HCT116 (cell line): Measurements from ENCODE around the gene C2. TPM values are rescaled to one million over a fixed set of nuclear protein-coding genes. Genes with fewer than 3 reads are reported as not detected.

ENCODE experiments used
- ATAC-seq: fragments of 200-7000 bp; cut with Tn5 transposase; 2 replicates; pipeline ENCODE4 v1.9.1; 2020; ENCODE audit warnings: mild to moderate bottlenecking, moderate library complexity
- BruUV-seq: library from RNA; stranded (reverse); fragments of 400-500 nt; replicated peaks from 2 replicates; lab custom pipeline; 2021; lab: Mats Ljungman, UMichigan
- CTCF ChIA-PET: fragments of 300-600 bp; sonication (Branson Sonifier 250); formaldehyde crosslinking; loops from one replicate; lab custom pipeline; 2021; ENCODE audit warnings: antibody characterized with exemption; lab: Charles Lee
- POLR2A ChIA-PET: fragments of 300-600, 350-600 bp; sonication (Branson Sonifier 250); formaldehyde crosslinking; loops from one replicate; lab custom pipeline; 2021; ENCODE audit warnings: antibody characterized with exemption; lab: Charles Lee
- RAD21 ChIA-PET, 2 experiments: fragments of 300-600 bp; sonication (Branson Sonifier 250); formaldehyde crosslinking; loops; one replicate each; lab custom pipeline; 2023; ENCODE audit warnings: low total read pairs in 2 of 2; ENCODE audit not compliant: uncharacterized antibody in 2 of 2, unreplicated experiment in 2 of 2, low non-redundant PET in 1 of 2; lab: Charles Lee
- DNase-seq: peaks from one replicate; pipeline ENCODE4 v3.0.0-alpha.2; 2010; ENCODE audit warnings: low read depth, low spot score
- H2AFZ ChIP-seq: fragments of 200-600 bp; shearing (Covaris generic), sonication (generic); 2 replicates; pipeline ENCODE4 v1.6.1; 2017; ENCODE audit warnings: low read depth, mixed run types, mixed read lengths, antibody characterized with exemption, low read length; ENCODE audit not compliant: poor library complexity, severe bottlenecking
- H3K27ac ChIP-seq: 2 replicates; pipeline ENCODE4 v1.5.1; 2012; ENCODE audit warnings: low read depth, low read length
- H3K27me3 ChIP-seq: fragments of 200-600 bp; sonication (generic); 2 replicates; pipeline ENCODE4 v1.6.1; 2016; ENCODE audit warnings: mixed run types, low read length, mixed read lengths; ENCODE audit not compliant: insufficient read depth
- H3K36me3 ChIP-seq, 2 experiments: fragments of 200-500 bp in 1 of 2; fragments of 200-600 bp in 1 of 2; sonication (Bioruptor generic) in 1 of 2; sonication (generic) in 1 of 2; 2 replicates each; pipeline versions ENCODE4 v1.5.1 to v1.6.1; 2014 to 2016; ENCODE audit warnings: low read length in 2 of 2, inconsistent platforms in 1 of 2, mixed read lengths in 1 of 2, mixed run types in 1 of 2; ENCODE audit not compliant: insufficient read depth in 2 of 2, control insufficient read depth in 1 of 2
- H3K4me1 ChIP-seq, 2 experiments: fragments of 200-600 bp in 1 of 2; sonication (generic) in 1 of 2; 2 replicates each; pipeline versions ENCODE4 v1.5.1 to v1.6.1; 2012 to 2017; ENCODE audit warnings: low read length in 2 of 2, inconsistent platforms in 1 of 2, mild to moderate bottlenecking in 1 of 2, mixed read lengths in 1 of 2, mixed run types in 1 of 2, moderate library complexity in 1 of 2; ENCODE audit not compliant: insufficient read depth in 2 of 2, control insufficient read depth in 1 of 2
- H3K4me2 ChIP-seq: fragments of 200-600 bp; sonication (generic); 2 replicates; pipeline ENCODE4 v1.6.1; 2017; ENCODE audit warnings: mixed run types, low read length, mixed read lengths
- H3K4me3 ChIP-seq, 2 experiments: fragments of 200-600 bp in 1 of 2; sonication (generic) in 1 of 2; replicated peaks in 1 of 2; 2 replicates each; pipeline ENCODE4 v1.5.1; 2011 to 2016; ENCODE audit warnings: low read length in 2 of 2, control low read depth in 1 of 2, low read depth in 1 of 2, mild to moderate bottlenecking in 1 of 2, mixed read lengths in 1 of 2, mixed run types in 1 of 2
- H3K79me2 ChIP-seq: fragments of 200-600 bp; sonication (generic); 2 replicates; pipeline ENCODE4 v1.6.1; 2017; ENCODE audit warnings: mild to moderate bottlenecking, mixed run types, low read length, moderate library complexity, mixed read lengths; ENCODE audit not compliant: insufficient read depth
- H3K9ac ChIP-seq: fragments of 200-600 bp; sonication (generic); 2 replicates; pipeline ENCODE4 v1.6.1; 2016; ENCODE audit warnings: low read length, mixed read lengths
- H3K9me2 ChIP-seq: fragments of 200-600 bp; sonication (generic), shearing (Covaris generic); 2 replicates; pipeline ENCODE4 v1.6.1; 2017; ENCODE audit warnings: mixed run types, mild to moderate bottlenecking, moderate library complexity; ENCODE audit not compliant: insufficient read depth
- H3K9me3 ChIP-seq, 2 experiments: fragments of 200-500 bp in 1 of 2; fragments of 200-600 bp in 1 of 2; sonication (Bioruptor generic) in 1 of 2; sonication (generic) in 1 of 2; 2 replicates each; pipeline ENCODE4 v1.6.1; 2014 to 2017; ENCODE audit warnings: low read length in 2 of 2, mixed read lengths in 2 of 2, inconsistent platforms in 1 of 2, low read depth in 1 of 2, mild to moderate bottlenecking in 1 of 2, mixed run types in 1 of 2, moderate library complexity in 1 of 2; ENCODE audit not compliant: control insufficient read depth in 1 of 2, insufficient read depth in 1 of 2
- H4K20me1 ChIP-seq: fragments of 200-600 bp; sonication (generic), shearing (Covaris generic); 2 replicates; pipeline ENCODE4 v1.6.1; 2017; ENCODE audit warnings: mixed run types, mild to moderate bottlenecking, moderate library complexity; ENCODE audit not compliant: insufficient read depth
- ATF3 ChIP-seq: IDR thresholded peaks from 2 replicates; pipeline ENCODE4 v1.6.1; 2012
- CBX3 ChIP-seq: IDR thresholded peaks from 2 replicates; pipeline ENCODE4 v1.6.1; 2012; ENCODE audit warnings: low read depth
- EGR1 ChIP-seq: IDR thresholded peaks from 2 replicates; pipeline ENCODE4 v1.6.1; 2012; ENCODE audit warnings: low read depth
- ELF1 ChIP-seq: IDR thresholded peaks from 2 replicates; pipeline ENCODE4 v1.6.1; 2012; ENCODE audit warnings: low read depth, borderline replicate concordance
- EZH2 ChIP-seq: fragments of 200-600 bp; sonication (generic); IDR thresholded peaks from 2 replicates; pipeline ENCODE4 v1.6.1; 2017; ENCODE audit warnings: antibody characterized with exemption, mixed run types
- EZH2phosphoT487 ChIP-seq: fragments of 200-600 bp; IDR thresholded peaks from 2 replicates; pipeline ENCODE4 v1.6.1; 2018; ENCODE audit warnings: antibody characterized with exemption, borderline replicate concordance
- FOSL1 ChIP-seq: IDR thresholded peaks from 2 replicates; pipeline ENCODE4 v1.6.1; 2012; ENCODE audit warnings: low read depth
- MAX ChIP-seq: IDR thresholded peaks from 2 replicates; pipeline ENCODE4 v1.6.1; 2012
- POLR2AphosphoS5 ChIP-seq: IDR thresholded peaks from 2 replicates; pipeline ENCODE4 v1.6.1; 2011; ENCODE audit warnings: mild to moderate bottlenecking, low read depth, low read length, moderate library complexity
- RAD21 ChIP-seq: IDR thresholded peaks from 2 replicates; pipeline ENCODE4 v1.6.1; 2012; ENCODE audit warnings: low read depth, mild to moderate bottlenecking
- SIN3A ChIP-seq: IDR thresholded peaks from 2 replicates; pipeline ENCODE4 v1.6.1; 2012; ENCODE audit warnings: low read depth
- SP1 ChIP-seq: IDR thresholded peaks from 2 replicates; pipeline ENCODE4 v1.6.1; 2012; ENCODE audit warnings: low read depth
- TCF7L2 ChIP-seq: IDR thresholded peaks from 2 replicates; pipeline ENCODE4 v1.7.0; 2011; ENCODE audit warnings: borderline replicate concordance, inconsistent platforms; ENCODE audit not compliant: insufficient read depth, insufficient read length; ENCODE audit errors: extremely low read depth
- intact Hi-C: fragments of 100-400 bp; cut with micrococcal nuclease; formaldehyde crosslinking; loops from 2 replicates; pipeline ENCODE4 v1.10.0; 2022
- total RNA-seq: library from RNA; stranded (reverse); gene quantifications from one replicate; pipeline ENCODE4 v1.2.1, GENCODE V29; 2021; ENCODE audit not compliant: unreplicated experiment
- TF ChIP-seq, protein P1 (sequence below): IDR thresholded peaks from 2 replicates; pipeline ENCODE4 v1.6.1; 2011; ENCODE audit warnings: mild to moderate bottlenecking, low read length, moderate library complexity; ENCODE audit not compliant: insufficient replicate concordance; ENCODE audit errors: extremely low read depth
- TF ChIP-seq, protein P2 (sequence below), 3 experiments: fragments of 200-600 bp in 1 of 3; sonication (generic) in 1 of 3; IDR thresholded peaks in 2 of 3; conservative IDR thresholded peaks in 1 of 3; 2 replicates each; pipeline ENCODE4 v1.5.1; 2012 to 2017; ENCODE audit warnings: low read depth in 2 of 3, low read length in 2 of 3, antibody characterized with exemption in 1 of 3, borderline replicate concordance in 1 of 3, control low read depth in 1 of 3, mild to moderate bottlenecking in 1 of 3, mixed read lengths in 1 of 3, mixed run types in 1 of 3, moderate library complexity in 1 of 3; ENCODE audit not compliant: insufficient read depth in 1 of 3

Gene C2
- total RNA-seq, 1 experiment from 2014 or later, result 3.1 TPM

GRCh38 chr6:31915351-31915750 is 12.2 kb upstream of the C2 start:
- DNase-seq (no peak), ATAC-seq (no peak)
- no peaks in the 10 kb centered on the region for H3K36me3 ChIP-seq
- ChIA-PET CTCF (no interaction called here), POLR2A (no interaction called here), RAD21 (no interaction called here)
- no peak overlapping the region for H2AFZ ChIP-seq
- H3K9me3 ChIP-seq, result no peaks in the 10 kb centered on the region; a peak in 1 of 4 replicates
- no peaks in the 10 kb centered on the region for H3K79me2 ChIP-seq
- no peaks in the 10 kb centered on the region for H3K27me3 ChIP-seq
- H4K20me1 ChIP-seq, result no peaks in the 10 kb centered on the region
- H3K27ac ChIP-seq, result no peak overlapping the region
- BruUV-seq, result no TSS peak
- H3K9ac ChIP-seq, result no peak overlapping the region
- TF ChIP-seq ATF3 (no peak), EZH2phosphoT487 (no peak), TCF7L2 (no peak), ELF1 (no peak)
- H3K4me2 ChIP-seq, result no peak overlapping the region
- H3K4me3 ChIP-seq, result no peak overlapping the region
- intact Hi-C loops, result no loop called here
- peaks cover 16 to 36% of the 10 kb centered on the region in 2 experiments for H3K4me1 ChIP-seq
- H3K9me2 ChIP-seq, result no peaks in the 10 kb centered on the region

GRCh38 chr6:31915756-31916155 is 11.8 kb upstream of the C2 start:
- H3K27me3 ChIP-seq, result no peaks in the 10 kb centered on the region
- H3K4me3 ChIP-seq, result no peak overlapping the region
- peaks cover 12 to 32% of the 10 kb centered on the region in 2 experiments for H3K4me1 ChIP-seq
- no peaks in the 10 kb centered on the region for H3K36me3 ChIP-seq
- intact Hi-C loops, result no loop called here
- no peaks in the 10 kb centered on the region for H3K9me2 ChIP-seq
- no peaks in the 10 kb centered on the region for H3K79me2 ChIP-seq
- TF ChIP-seq RAD21 (no peak), SP1 (no peak), EGR1 (no peak), POLR2AphosphoS5 (no peak), FOSL1 (no peak), EZH2phosphoT487 (no peak), MAX (no peak), CBX3 (no peak; the same call in 1 of the 2 replicates), TCF7L2 (no peak), EZH2 (no peak), SIN3A (no peak)
- TF ChIP-seq, protein P1, sequence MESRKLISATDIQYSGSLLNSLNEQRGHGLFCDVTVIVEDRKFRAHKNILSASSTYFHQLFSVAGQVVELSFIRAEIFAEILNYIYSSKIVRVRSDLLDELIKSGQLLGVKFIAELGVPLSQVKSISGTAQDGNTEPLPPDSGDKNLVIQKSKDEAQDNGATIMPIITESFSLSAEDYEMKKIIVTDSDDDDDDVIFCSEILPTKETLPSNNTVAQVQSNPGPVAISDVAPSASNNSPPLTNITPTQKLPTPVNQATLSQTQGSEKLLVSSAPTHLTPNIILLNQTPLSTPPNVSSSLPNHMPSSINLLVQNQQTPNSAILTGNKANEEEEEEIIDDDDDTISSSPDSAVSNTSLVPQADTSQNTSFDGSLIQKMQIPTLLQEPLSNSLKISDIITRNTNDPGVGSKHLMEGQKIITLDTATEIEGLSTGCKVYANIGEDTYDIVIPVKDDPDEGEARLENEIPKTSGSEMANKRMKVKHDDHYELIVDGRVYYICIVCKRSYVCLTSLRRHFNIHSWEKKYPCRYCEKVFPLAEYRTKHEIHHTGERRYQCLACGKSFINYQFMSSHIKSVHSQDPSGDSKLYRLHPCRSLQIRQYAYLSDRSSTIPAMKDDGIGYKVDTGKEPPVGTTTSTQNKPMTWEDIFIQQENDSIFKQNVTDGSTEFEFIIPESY, result no peak
- TF ChIP-seq, protein P2, sequence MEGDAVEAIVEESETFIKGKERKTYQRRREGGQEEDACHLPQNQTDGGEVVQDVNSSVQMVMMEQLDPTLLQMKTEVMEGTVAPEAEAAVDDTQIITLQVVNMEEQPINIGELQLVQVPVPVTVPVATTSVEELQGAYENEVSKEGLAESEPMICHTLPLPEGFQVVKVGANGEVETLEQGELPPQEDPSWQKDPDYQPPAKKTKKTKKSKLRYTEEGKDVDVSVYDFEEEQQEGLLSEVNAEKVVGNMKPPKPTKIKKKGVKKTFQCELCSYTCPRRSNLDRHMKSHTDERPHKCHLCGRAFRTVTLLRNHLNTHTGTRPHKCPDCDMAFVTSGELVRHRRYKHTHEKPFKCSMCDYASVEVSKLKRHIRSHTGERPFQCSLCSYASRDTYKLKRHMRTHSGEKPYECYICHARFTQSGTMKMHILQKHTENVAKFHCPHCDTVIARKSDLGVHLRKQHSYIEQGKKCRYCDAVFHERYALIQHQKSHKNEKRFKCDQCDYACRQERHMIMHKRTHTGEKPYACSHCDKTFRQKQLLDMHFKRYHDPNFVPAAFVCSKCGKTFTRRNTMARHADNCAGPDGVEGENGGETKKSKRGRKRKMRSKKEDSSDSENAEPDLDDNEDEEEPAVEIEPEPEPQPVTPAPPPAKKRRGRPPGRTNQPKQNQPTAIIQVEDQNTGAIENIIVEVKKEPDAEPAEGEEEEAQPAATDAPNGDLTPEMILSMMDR (IDR thresholded peaks at IDR 0.05 in 2 of 3, conservative IDR thresholded peaks at IDR 0.05 in 1 of 3; ENCODE audit: borderline replicate concordance in 1 of 3, insufficient read depth in 1 of 3, low read depth in 2 of 3, low read length in 2 of 3), result no peak
- TF ChIP-seq, all 23 proteins: peak for 0
- no peak overlapping the region for H3K4me2 ChIP-seq
- RAD21 ChIA-PET, result no interaction called here
- DNase-seq (no peak), ATAC-seq (no peak)
- H3K9me3 ChIP-seq, result no peaks in the 10 kb centered on the region; a peak in 1 of 4 replicates
- no peaks in the 10 kb centered on the region for H4K20me1 ChIP-seq
- CTCF ChIA-PET, result no interaction called here
- BruUV-seq, result no TSS peak
- H3K9ac ChIP-seq, result no peak overlapping the region
- POLR2A ChIA-PET, result no interaction called here
- H3K27ac ChIP-seq, result no peak overlapping the region
- no peak overlapping the region for H2AFZ ChIP-seq
